Measurements from ENCODE around the gene ZBTB42. TPM values are rescaled to one million over a fixed set of nuclear protein-coding genes. Genes with fewer than 3 reads are reported as not detected.

The ZBTB42 gene
- total and polyA plus RNA-seq, 2 of the 13 experiments (the other 11 are each of a cell fraction or from before 2014, with no cell fraction given): 2.8 to 4.2 TPM

GRCh38 chr14:104800771-104801519 lies at the start of gene ZBTB42 (continued):
- TF ChIP-seq, protein P1, sequence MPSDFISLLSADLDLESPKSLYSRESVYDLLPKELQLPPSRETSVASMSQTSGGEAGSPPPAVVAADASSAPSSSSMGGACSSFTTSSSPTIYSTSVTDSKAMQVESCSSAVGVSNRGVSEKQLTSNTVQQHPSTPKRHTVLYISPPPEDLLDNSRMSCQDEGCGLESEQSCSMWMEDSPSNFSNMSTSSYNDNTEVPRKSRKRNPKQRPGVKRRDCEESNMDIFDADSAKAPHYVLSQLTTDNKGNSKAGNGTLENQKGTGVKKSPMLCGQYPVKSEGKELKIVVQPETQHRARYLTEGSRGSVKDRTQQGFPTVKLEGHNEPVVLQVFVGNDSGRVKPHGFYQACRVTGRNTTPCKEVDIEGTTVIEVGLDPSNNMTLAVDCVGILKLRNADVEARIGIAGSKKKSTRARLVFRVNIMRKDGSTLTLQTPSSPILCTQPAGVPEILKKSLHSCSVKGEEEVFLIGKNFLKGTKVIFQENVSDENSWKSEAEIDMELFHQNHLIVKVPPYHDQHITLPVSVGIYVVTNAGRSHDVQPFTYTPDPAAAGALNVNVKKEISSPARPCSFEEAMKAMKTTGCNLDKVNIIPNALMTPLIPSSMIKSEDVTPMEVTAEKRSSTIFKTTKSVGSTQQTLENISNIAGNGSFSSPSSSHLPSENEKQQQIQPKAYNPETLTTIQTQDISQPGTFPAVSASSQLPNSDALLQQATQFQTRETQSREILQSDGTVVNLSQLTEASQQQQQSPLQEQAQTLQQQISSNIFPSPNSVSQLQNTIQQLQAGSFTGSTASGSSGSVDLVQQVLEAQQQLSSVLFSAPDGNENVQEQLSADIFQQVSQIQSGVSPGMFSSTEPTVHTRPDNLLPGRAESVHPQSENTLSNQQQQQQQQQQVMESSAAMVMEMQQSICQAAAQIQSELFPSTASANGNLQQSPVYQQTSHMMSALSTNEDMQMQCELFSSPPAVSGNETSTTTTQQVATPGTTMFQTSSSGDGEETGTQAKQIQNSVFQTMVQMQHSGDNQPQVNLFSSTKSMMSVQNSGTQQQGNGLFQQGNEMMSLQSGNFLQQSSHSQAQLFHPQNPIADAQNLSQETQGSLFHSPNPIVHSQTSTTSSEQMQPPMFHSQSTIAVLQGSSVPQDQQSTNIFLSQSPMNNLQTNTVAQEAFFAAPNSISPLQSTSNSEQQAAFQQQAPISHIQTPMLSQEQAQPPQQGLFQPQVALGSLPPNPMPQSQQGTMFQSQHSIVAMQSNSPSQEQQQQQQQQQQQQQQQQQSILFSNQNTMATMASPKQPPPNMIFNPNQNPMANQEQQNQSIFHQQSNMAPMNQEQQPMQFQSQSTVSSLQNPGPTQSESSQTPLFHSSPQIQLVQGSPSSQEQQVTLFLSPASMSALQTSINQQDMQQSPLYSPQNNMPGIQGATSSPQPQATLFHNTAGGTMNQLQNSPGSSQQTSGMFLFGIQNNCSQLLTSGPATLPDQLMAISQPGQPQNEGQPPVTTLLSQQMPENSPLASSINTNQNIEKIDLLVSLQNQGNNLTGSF (CRISPR knock-in tag; IDR thresholded peaks at IDR 0.05): no peak
- TF ChIP-seq, protein P2, sequence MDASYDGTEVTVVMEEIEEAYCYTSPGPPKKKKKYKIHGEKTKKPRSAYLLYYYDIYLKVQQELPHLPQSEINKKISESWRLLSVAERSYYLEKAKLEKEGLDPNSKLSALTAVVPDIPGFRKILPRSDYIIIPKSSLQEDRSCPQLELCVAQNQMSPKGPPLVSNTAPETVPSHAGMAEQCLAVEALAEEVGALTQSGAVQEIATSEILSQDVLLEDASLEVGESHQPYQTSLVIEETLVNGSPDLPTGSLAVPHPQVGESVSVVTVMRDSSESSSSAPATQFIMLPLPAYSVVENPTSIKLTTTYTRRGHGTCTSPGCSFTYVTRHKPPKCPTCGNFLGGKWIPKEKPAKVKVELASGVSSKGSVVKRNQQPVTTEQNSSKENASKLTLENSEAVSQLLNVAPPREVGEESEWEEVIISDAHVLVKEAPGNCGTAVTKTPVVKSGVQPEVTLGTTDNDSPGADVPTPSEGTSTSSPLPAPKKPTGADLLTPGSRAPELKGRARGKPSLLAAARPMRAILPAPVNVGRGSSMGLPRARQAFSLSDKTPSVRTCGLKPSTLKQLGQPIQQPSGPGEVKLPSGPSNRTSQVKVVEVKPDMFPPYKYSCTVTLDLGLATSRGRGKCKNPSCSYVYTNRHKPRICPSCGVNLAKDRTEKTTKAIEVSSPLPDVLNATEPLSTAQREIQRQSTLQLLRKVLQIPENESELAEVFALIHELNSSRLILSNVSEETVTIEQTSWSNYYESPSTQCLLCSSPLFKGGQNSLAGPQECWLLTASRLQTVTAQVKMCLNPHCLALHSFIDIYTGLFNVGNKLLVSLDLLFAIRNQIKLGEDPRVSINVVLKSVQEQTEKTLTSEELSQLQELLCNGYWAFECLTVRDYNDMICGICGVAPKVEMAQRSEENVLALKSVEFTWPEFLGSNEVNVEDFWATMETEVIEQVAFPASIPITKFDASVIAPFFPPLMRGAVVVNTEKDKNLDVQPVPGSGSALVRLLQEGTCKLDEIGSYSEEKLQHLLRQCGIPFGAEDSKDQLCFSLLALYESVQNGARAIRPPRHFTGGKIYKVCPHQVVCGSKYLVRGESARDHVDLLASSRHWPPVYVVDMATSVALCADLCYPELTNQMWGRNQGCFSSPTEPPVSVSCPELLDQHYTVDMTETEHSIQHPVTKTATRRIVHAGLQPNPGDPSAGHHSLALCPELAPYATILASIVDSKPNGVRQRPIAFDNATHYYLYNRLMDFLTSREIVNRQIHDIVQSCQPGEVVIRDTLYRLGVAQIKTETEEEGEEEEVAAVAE (CRISPR knock-in tag; IDR thresholded peaks at IDR 0.05; ENCODE audit: borderline replicate concordance): no peak
- TF ChIP-seq, protein P3, sequence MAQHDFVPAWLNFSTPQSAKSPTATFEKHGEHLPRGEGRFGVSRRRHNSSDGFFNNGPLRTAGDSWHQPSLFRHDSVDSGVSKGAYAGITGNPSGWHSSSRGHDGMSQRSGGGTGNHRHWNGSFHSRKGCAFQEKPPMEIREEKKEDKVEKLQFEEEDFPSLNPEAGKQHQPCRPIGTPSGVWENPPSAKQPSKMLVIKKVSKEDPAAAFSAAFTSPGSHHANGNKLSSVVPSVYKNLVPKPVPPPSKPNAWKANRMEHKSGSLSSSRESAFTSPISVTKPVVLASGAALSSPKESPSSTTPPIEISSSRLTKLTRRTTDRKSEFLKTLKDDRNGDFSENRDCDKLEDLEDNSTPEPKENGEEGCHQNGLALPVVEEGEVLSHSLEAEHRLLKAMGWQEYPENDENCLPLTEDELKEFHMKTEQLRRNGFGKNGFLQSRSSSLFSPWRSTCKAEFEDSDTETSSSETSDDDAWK (CRISPR knock-in tag; IDR thresholded peaks at IDR 0.05): no peak
- TF ChIP-seq ATM (IDR thresholded peaks at IDR 0.05; ENCODE audit: borderline replicate concordance) (no peak), HNRNPH1 (optimal IDR thresholded peaks at IDR 0.05; ENCODE audit: low read depth, low read length) (no peak), RAD21 (CRISPR knock-in tag; IDR thresholded peaks at IDR 0.05) (peak; percentile 43; the same call in 1 of the 2 replicates), PLSCR1 (CRISPR knock-in tag; IDR thresholded peaks at IDR 0.05; ENCODE audit: borderline replicate concordance) (no peak), HNRNPLL (IDR thresholded peaks at IDR 0.05; ENCODE audit: low read depth, low read length, poor library complexity, severe bottlenecking) (peak; percentile 58), PAX8 (CRISPR knock-in tag; IDR thresholded peaks at IDR 0.05; ENCODE audit: borderline replicate concordance) (no peak), SPEN (CRISPR knock-in tag; IDR thresholded peaks at IDR 0.05; ENCODE audit: low read depth) (0 out of 2 replicates have a peak, but pooled peaks have one; percentile 20), TBX2 (CRISPR knock-in tag; IDR thresholded peaks at IDR 0.05; ENCODE audit: borderline replicate concordance) (peak; percentile 62)
- TF ChIP-seq, protein P4, sequence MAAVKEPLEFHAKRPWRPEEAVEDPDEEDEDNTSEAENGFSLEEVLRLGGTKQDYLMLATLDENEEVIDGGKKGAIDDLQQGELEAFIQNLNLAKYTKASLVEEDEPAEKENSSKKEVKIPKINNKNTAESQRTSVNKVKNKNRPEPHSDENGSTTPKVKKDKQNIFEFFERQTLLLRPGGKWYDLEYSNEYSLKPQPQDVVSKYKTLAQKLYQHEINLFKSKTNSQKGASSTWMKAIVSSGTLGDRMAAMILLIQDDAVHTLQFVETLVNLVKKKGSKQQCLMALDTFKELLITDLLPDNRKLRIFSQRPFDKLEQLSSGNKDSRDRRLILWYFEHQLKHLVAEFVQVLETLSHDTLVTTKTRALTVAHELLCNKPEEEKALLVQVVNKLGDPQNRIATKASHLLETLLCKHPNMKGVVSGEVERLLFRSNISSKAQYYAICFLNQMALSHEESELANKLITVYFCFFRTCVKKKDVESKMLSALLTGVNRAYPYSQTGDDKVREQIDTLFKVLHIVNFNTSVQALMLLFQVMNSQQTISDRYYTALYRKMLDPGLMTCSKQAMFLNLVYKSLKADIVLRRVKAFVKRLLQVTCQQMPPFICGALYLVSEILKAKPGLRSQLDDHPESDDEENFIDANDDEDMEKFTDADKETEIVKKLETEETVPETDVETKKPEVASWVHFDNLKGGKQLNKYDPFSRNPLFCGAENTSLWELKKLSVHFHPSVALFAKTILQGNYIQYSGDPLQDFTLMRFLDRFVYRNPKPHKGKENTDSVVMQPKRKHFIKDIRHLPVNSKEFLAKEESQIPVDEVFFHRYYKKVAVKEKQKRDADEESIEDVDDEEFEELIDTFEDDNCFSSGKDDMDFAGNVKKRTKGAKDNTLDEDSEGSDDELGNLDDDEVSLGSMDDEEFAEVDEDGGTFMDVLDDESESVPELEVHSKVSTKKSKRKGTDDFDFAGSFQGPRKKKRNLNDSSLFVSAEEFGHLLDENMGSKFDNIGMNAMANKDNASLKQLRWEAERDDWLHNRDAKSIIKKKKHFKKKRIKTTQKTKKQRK (IDR thresholded peaks at IDR 0.05; ENCODE audit: low read length): no peak

All from HepG2 (cell line).